Central memory CD8-positive, alpha-beta T cell (primary cell): Measurements from ENCODE around the gene CFAP157.

Source experiments
- ATAC-seq: fragments of 150-1000 bp; cut with Tn5 transposase; replicated peaks from 2 replicates; pipeline ENCODE4 v1.10.0; 2022; ENCODE audit warnings: mild to moderate bottlenecking, moderate FRiP score, moderate number of reproducible peaks; ENCODE audit not compliant: poor library complexity, severe bottlenecking; ENCODE audit errors: extremely low read depth
- DNase-seq, 2 donors: peaks; one replicate each; pipeline ENCODE4 v3.0.0; 2021; ENCODE audit warnings: low spot score in 2 of 2
- H3K27ac Mint-ChIP-seq: one replicate; pipeline ENCODE4 v1.8.0; 2022; ENCODE audit warnings: low read depth, mild to moderate bottlenecking, moderate library complexity, mixed read lengths
- H3K27me3 Mint-ChIP-seq: one replicate; pipeline ENCODE4 v1.8.0; 2022; ENCODE audit warnings: mixed read lengths
- H3K36me3 Mint-ChIP-seq: one replicate; pipeline ENCODE4 v1.8.0; 2022; ENCODE audit warnings: mild to moderate bottlenecking, moderate library complexity, mixed read lengths; ENCODE audit not compliant: insufficient read depth
- H3K4me1 Mint-ChIP-seq: one replicate; pipeline ENCODE4 v1.8.0; 2022; ENCODE audit warnings: mixed read lengths
- H3K4me3 Mint-ChIP-seq: one replicate; pipeline ENCODE4 v1.8.0; 2022; ENCODE audit warnings: mild to moderate bottlenecking, moderate library complexity, mixed read lengths
- H3K9me3 Mint-ChIP-seq: one replicate; pipeline ENCODE4 v1.8.0; 2022; ENCODE audit warnings: mixed read lengths

The CFAP157 gene

GRCh38 chr9:127712371-127712770 is 5.6 kb downstream of the CFAP157 start:
- peaks cover 40% of the 10 kb centered on the region for H3K4me1 Mint-ChIP-seq
- H3K4me3 Mint-ChIP-seq: no peak overlapping the region
- H3K27ac Mint-ChIP-seq: no peak overlapping the region
- no peak for DNase-seq
- H3K27me3 Mint-ChIP-seq: no peaks in the 10 kb centered on the region
- no peak for ATAC-seq
- peaks cover 12% of the 10 kb centered on the region for H3K36me3 Mint-ChIP-seq
- H3K9me3 Mint-ChIP-seq: no peaks in the 10 kb centered on the region

- Mint-ChIP-seq H3K36me3 (peaks cover 12% of the 10 kb centered on the region), H3K4me1 (peaks cover 39% of the 10 kb centered on the region), H3K27ac (no peak overlapping the region), H3K27me3 (no peaks in the 10 kb centered on the region), H3K9me3 (no peaks in the 10 kb centered on the region), H3K4me3 (no peak overlapping the region)
- no peak for DNase-seq
- no peak for ATAC-seq
Measured at GRCh38 chr9:127712867-127713266, 6.1 kb downstream of the CFAP157 start.

DNA sequence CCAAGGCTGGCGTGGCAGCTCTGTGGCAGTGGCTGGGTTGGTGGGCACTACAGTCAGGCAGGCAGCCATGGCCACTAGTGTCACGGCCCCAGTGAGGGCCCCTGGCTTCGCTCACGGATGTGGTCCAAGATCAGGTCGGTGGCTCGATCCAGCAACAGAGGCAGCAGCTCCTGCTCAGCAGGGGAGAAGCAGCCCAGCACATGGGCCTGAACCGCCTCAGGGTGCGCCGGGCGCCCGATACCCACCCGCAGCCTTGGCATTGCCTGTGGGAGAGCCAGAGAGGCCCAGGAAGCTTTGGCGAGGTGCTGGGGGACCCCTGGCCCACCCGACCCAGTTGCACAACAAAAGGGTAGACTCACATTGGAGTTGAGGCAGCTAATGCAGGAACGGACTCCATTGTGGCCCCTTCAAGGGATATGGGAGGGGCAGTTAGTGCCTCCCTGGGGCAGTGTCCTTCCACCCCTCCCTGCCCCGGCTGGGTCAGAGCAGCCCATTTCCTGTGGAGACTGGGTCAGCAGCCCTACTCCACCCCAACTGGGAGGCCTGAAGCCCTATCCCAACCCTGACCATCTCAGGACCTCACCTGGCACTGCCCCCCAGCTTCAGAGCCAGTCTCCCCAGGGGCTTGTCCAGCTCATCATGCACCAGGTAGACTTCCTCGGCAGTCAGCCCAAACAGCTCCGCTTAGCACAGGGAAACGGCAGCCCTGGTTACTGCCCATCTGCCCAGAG is 7.4 kb downstream of the CFAP157 start:
- H3K27ac Mint-ChIP-seq: no peak overlapping the region

GRCh38 chr9:127714951-127715469 is 8.2 kb downstream of the CFAP157 start:
- peak; percentile 15 for ATAC-seq
- Mint-ChIP-seq H3K9me3 (no peaks in the 10 kb centered on the region), H3K4me3 (peak overlapping the region; percentile 88), H3K4me1 (peaks cover 47% of the 10 kb centered on the region), H3K27me3 (no peaks in the 10 kb centered on the region), H3K27ac (peak overlapping the region; percentile 94), H3K36me3 (peaks cover 13% of the 10 kb centered on the region)
- DNase-seq: no peak

More for the DNA sequence above, 7.4 kb downstream of the CFAP157 start:
- Mint-ChIP-seq H3K27me3 (no peaks in the 10 kb centered on the region), H3K4me1 (peaks cover 39% of the 10 kb centered on the region), H3K4me3 (peak overlapping the region; percentile 88), H3K9me3 (no peaks in the 10 kb centered on the region), H3K36me3 (peaks cover 12% of the 10 kb centered on the region)
- DNase-seq (no peak), ATAC-seq (no peak)

DNA sequence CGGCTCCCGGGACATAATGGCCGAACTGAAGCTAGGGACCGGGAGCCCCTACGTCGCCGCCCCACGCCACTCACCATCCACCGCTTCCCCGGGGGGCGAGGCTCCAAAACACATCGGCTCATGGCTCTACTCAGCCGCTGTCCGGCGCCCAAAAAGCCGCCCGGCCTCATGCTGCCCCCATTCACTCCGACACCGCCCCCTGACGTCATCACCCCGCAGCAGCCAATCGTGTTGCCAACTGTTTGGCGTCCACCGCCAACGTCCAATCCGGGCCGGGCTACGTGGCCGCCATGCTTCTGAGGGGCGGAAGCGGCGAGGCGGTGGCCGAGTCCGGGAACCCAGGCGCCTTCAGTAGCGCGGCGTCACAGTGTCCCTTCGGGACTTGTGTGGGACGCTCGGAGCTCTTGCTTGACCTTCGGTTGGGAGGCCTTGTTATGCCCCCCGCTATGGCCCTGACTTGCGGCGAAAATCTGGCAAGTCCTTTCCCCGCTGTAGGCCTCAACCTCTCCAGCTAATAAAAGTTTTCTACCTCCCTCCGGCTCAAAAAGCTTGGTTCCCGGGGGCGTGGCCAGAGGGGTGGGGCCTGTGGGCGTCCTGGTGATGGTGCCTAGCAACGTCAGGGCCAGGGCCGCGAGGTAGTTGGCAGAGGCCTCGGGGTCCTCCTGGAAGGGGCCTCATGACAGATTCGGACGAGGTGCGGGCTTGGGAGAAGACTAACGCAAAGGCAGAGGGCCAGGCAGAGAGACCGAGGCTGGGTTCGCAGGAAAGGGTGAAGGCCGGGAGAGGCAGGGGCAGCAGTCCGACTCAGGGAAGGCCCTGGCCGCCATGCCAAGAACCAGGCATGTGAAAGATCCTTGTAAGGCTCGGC is 8.9 kb downstream of the CFAP157 start, which contains the start of the genes PTRH1 and TTC16:
Gene PTRH1, minus strand, starts transcription at position 194 of the 868 bp plus-strand sequence. Its CDS starts 24 bp downstream, at position 170.
Gene TTC16, plus strand, starts transcription at position 610 of the 868 bp plus-strand sequence. Its CDS starts 67 bp downstream, at position 677.
- DNase-seq (peak; percentile 94 to 96), ATAC-seq (peak; percentile 93)
- Mint-ChIP-seq H3K27ac (peak within 1 kb of the TSS; percentile 94), H3K4me1 (peaks cover 47% of the 10 kb centered on the region), H3K36me3 (peaks cover 15% of the 10 kb centered on the region), H3K4me3 (peak within 1 kb of the TSS; percentile 88), H3K27me3 (no peaks in the 10 kb centered on the region), H3K9me3 (no peaks in the 10 kb centered on the region)

DNA sequence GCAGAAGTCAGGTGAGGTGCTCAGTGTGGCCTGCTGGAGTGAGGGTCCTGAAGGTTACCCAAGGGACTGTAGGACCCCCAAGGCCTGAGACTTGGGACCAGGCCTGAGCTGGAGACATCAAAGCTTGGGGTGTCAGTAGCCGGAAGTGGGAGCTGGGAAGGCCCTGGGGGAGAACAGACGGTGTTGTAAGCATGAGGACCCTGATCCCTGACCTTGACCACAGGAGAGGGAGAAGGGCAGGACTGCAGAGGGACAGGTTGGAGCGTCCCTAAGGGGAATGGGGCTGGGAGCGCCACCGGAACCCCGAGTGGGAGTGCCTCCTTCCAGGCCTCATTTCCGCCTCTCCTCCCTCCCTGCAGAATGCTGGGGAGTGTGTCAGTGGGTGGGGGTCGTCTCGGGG is 9.6 kb downstream of the CFAP157 start:
- H3K4me1 Mint-ChIP-seq: peaks cover 47% of the 10 kb centered on the region
- H3K36me3 Mint-ChIP-seq: peaks cover 16% of the 10 kb centered on the region
- H3K27me3 Mint-ChIP-seq: no peaks in the 10 kb centered on the region
- H3K27ac Mint-ChIP-seq: peak overlapping the region; percentile 94
- peak overlapping the region; percentile 88 for H3K4me3 Mint-ChIP-seq
- ATAC-seq (no peak), DNase-seq (no peak)
- no peaks in the 10 kb centered on the region for H3K9me3 Mint-ChIP-seq

- H3K4me3 Mint-ChIP-seq: peak overlapping the region; percentile 38
- H3K4me1 Mint-ChIP-seq: peaks cover 47% of the 10 kb centered on the region
- H3K27ac Mint-ChIP-seq: no peak overlapping the region
- DNase-seq (no peak), ATAC-seq (no peak)
- H3K27me3 Mint-ChIP-seq: no peaks in the 10 kb centered on the region
- H3K36me3 Mint-ChIP-seq: peaks cover 20% of the 10 kb centered on the region
- H3K9me3 Mint-ChIP-seq: no peaks in the 10 kb centered on the region
Measured at GRCh38 chr9:127717766-127718165, 11.0 kb downstream of the CFAP157 start.

GRCh38 chr9:127720031-127720864 is 13.5 kb downstream of the CFAP157 start:
- Mint-ChIP-seq H3K27me3 (no peaks in the 10 kb centered on the region), H3K4me3 (peak overlapping the region; percentile 73), H3K4me1 (peaks cover 42% of the 10 kb centered on the region), H3K27ac (peak overlapping the region; percentile 92), H3K36me3 (peaks cover 15% of the 10 kb centered on the region), H3K9me3 (no peaks in the 10 kb centered on the region)
- peak; percentile 12 for ATAC-seq
- DNase-seq: peak in 1 of 2 donors; percentile 34

- H3K4me1 Mint-ChIP-seq: peaks cover 36% of the 10 kb centered on the region
- peak overlapping the region; percentile 92 for H3K27ac Mint-ChIP-seq
Measured at GRCh38 chr9:127720865-127721227, 14.1 kb downstream of the CFAP157 start.

GRCh38 chr9:127721391-127721821 is 14.6 kb downstream of the CFAP157 start:
- Mint-ChIP-seq H3K27me3 (no peaks in the 10 kb centered on the region), H3K4me3 (peak overlapping the region; percentile 73), H3K9me3 (no peaks in the 10 kb centered on the region), H3K27ac (peak overlapping the region; percentile 92), H3K4me1 (peaks cover 31% of the 10 kb centered on the region), H3K36me3 (peaks cover 11% of the 10 kb centered on the region)
- ATAC-seq (peak; percentile 39), DNase-seq (peak in 1 of 2 donors; percentile 21)

More at GRCh38 chr9:127720865-127721227, 14.1 kb downstream of the CFAP157 start:
- no peak for DNase-seq
- ATAC-seq: no peak
- Mint-ChIP-seq H3K27me3 (no peaks in the 10 kb centered on the region), H3K9me3 (no peaks in the 10 kb centered on the region), H3K36me3 (peaks cover 14% of the 10 kb centered on the region), H3K4me3 (peak overlapping the region; percentile 73)

GRCh38 chr9:127722055-127722745 is 15.4 kb downstream of the CFAP157 start:
- Mint-ChIP-seq H3K9me3 (no peaks in the 10 kb centered on the region), H3K27me3 (no peaks in the 10 kb centered on the region), H3K36me3 (peaks cover 13% of the 10 kb centered on the region), H3K4me3 (peak overlapping the region; percentile 73), H3K4me1 (peaks cover 31% of the 10 kb centered on the region), H3K27ac (peak overlapping the region; percentile 92)
- DNase-seq (no peak), ATAC-seq (no peak)
